IMR-90 (cell line): Measurements from ENCODE around the gene LZTS3. TPM values are rescaled to one million over a fixed set of nuclear protein-coding genes. Genes with fewer than 3 reads are reported as not detected.

Experiments
- ATAC-seq: fragments of 200-7000 bp; cut with Tn5 transposase; 2 replicates; pipeline ENCODE4 v1.9.1; 2020; ENCODE audit warnings: low read depth, mild to moderate bottlenecking, moderate library complexity
- BruUV-seq: library from RNA; stranded (reverse); fragments of 400-500 nt; replicated peaks from 2 replicates; lab custom pipeline; 2021; lab: Mats Ljungman, UMichigan
- CTCF ChIA-PET: fragments of 300-600 bp; formaldehyde crosslinking; extraction: SDS; loops from one replicate; lab custom pipeline; 2021; ENCODE audit warnings: antibody characterized with exemption; lab: Yijun Ruan, JAX
- POLR2A ChIA-PET: fragments of 300-600 bp; sonication (Branson Sonifier 250); formaldehyde crosslinking; loops from one replicate; lab custom pipeline; 2022; ENCODE audit warnings: antibody characterized with exemption; ENCODE audit not compliant: unreplicated experiment; lab: Charles Lee
- DNase-seq: peaks from one replicate; pipeline ENCODE4 v3.0.0; 2013
- H2AFZ ChIP-seq: replicated peaks from 2 replicates; pipeline ENCODE3; 2013; ENCODE audit warnings: low read length, mild to moderate bottlenecking; ENCODE audit not compliant: poor library complexity
- H2AK5ac ChIP-seq: 2 replicates; pipeline ENCODE4 v1.6.1; 2013; ENCODE audit warnings: low read depth, low read length, inconsistent platforms
- H2AK9ac ChIP-seq: replicated peaks from 2 replicates; pipeline ENCODE3; 2013; ENCODE audit warnings: mild to moderate bottlenecking, low read depth, low read length, moderate library complexity; ENCODE audit not compliant: poor library complexity
- H2BK120ac ChIP-seq: 2 replicates; pipeline ENCODE4 v1.6.1; 2013; ENCODE audit warnings: low read depth, low read length, inconsistent platforms
- H2BK15ac ChIP-seq: 3 replicates; pipeline ENCODE4 v1.6.1; 2013; ENCODE audit warnings: low read depth, low read length, inconsistent platforms
- H2BK20ac ChIP-seq: 2 replicates; pipeline ENCODE4 v1.6.1; 2013; ENCODE audit warnings: low read depth, mild to moderate bottlenecking, inconsistent platforms, low read length, moderate library complexity
- H2BK5ac ChIP-seq: 2 replicates; pipeline ENCODE4 v1.6.1; 2013; ENCODE audit warnings: mild to moderate bottlenecking, low read depth, low read length, inconsistent platforms; ENCODE audit not compliant: poor library complexity, severe bottlenecking
- H3K14ac ChIP-seq: replicated peaks from 2 replicates; pipeline ENCODE4 v1.6.1; 2013; ENCODE audit warnings: low read depth, low read length, inconsistent platforms
- H3K18ac ChIP-seq: 2 replicates; pipeline ENCODE4 v1.6.1; 2013; ENCODE audit warnings: low read depth, low read length, control low read depth
- H3K23ac ChIP-seq: 2 replicates; pipeline ENCODE4 v1.6.1; 2013; ENCODE audit warnings: low read depth, low read length, inconsistent platforms
- H3K27ac ChIP-seq: 2 replicates; pipeline ENCODE4 v1.5.1; 2013; ENCODE audit warnings: mild to moderate bottlenecking, control low read depth, low read length; ENCODE audit not compliant: insufficient read depth
- H3K27me3 ChIP-seq: 2 replicates; pipeline ENCODE4 v1.6.1; 2013; ENCODE audit warnings: low read length; ENCODE audit not compliant: control insufficient read depth, insufficient read depth
- H3K36me3 ChIP-seq: 2 replicates; pipeline ENCODE4 v1.6.1; 2013; ENCODE audit warnings: low read length, mixed read lengths; ENCODE audit not compliant: control insufficient read depth, insufficient read depth
- H3K4ac ChIP-seq: 2 replicates; pipeline ENCODE4 v1.6.1; 2013; ENCODE audit warnings: low read depth, low read length, inconsistent platforms
- H3K4me1 ChIP-seq: 2 replicates; pipeline ENCODE4 v1.6.1; 2013; ENCODE audit warnings: low read length, mixed read lengths; ENCODE audit not compliant: control insufficient read depth, insufficient read depth
- H3K4me2 ChIP-seq: 2 replicates; pipeline ENCODE4 v1.6.1; 2013; ENCODE audit warnings: low read depth, mild to moderate bottlenecking, control low read depth, low read length, moderate library complexity
- H3K4me3 ChIP-seq: 2 replicates; pipeline ENCODE4 v1.5.1; 2013; ENCODE audit warnings: low read depth, mild to moderate bottlenecking, control low read depth, low read length, moderate library complexity; ENCODE audit not compliant: insufficient read depth
- H3K56ac ChIP-seq: 2 replicates; pipeline ENCODE4 v1.6.1; 2013; ENCODE audit warnings: low read length, inconsistent platforms; ENCODE audit not compliant: insufficient read depth; ENCODE audit errors: extremely low read depth
- H3K79me1 ChIP-seq, 2 experiments: 2 replicates each; pipeline ENCODE4 v1.6.1; 2013; ENCODE audit warnings: low read length in 2 of 2, inconsistent platforms in 1 of 2, low read depth in 1 of 2
- H3K9ac ChIP-seq: 2 replicates; pipeline ENCODE4 v1.6.1; 2013; ENCODE audit warnings: low read depth, low read length, control low read depth
- H3K9me1 ChIP-seq: 2 replicates; pipeline ENCODE4 v1.6.1; 2013; ENCODE audit warnings: low read length, inconsistent platforms; ENCODE audit not compliant: insufficient read depth
- H3K9me3 ChIP-seq: 2 replicates; pipeline ENCODE4 v1.6.1; 2013; ENCODE audit warnings: low read length; ENCODE audit not compliant: control insufficient read depth, insufficient read depth
- H4K20me1 ChIP-seq: 2 replicates; pipeline ENCODE4 v1.6.1; 2013; ENCODE audit warnings: low read length, inconsistent platforms; ENCODE audit not compliant: insufficient read depth
- H4K5ac ChIP-seq: 2 replicates; pipeline ENCODE4 v1.6.1; 2013; ENCODE audit warnings: mild to moderate bottlenecking, low read depth, low read length, control low read depth
- H4K8ac ChIP-seq, 2 experiments: 2 replicates each; pipeline ENCODE4 v1.6.1; 2013; ENCODE audit warnings: low read depth in 2 of 2, low read length in 2 of 2, control low read depth in 1 of 2, inconsistent platforms in 1 of 2
- H4K91ac ChIP-seq: 2 replicates; pipeline ENCODE4 v1.6.1; 2013; ENCODE audit warnings: low read depth, low read length, inconsistent platforms; ENCODE audit not compliant: insufficient read depth
- BHLHE40 ChIP-seq: fragments of 150-350 bp; IDR thresholded peaks from 2 replicates; pipeline ENCODE4 v1.6.1; 2016; ENCODE audit warnings: mild to moderate bottlenecking, low read depth, low read length
- CEBPB ChIP-seq: IDR thresholded peaks from 2 replicates; pipeline ENCODE4 v1.6.1; 2012; ENCODE audit warnings: low read depth, low read length, improper control_type of control experiment
- CHD1 ChIP-seq: IDR thresholded peaks from 2 replicates; pipeline ENCODE4 v1.6.1; 2012; ENCODE audit warnings: low read depth, low read length, improper control_type of control experiment
- CTCF ChIP-seq: conservative IDR thresholded peaks from 2 replicates; pipeline ENCODE4 v1.5.1; 2012; ENCODE audit warnings: mild to moderate bottlenecking, low read depth, low read length, improper control_type of control experiment
- FOS ChIP-seq: fragments of 150-350 bp; IDR thresholded peaks from 2 replicates; pipeline ENCODE4 v1.6.1; 2016; ENCODE audit warnings: low read depth, low read length
- MAFK ChIP-seq: IDR thresholded peaks from 2 replicates; pipeline ENCODE4 v1.6.1; 2012; ENCODE audit warnings: low read depth, low read length, improper control_type of control experiment
- MAZ ChIP-seq: IDR thresholded peaks from 2 replicates; pipeline ENCODE4 v1.6.1; 2012; ENCODE audit warnings: low read depth, mild to moderate bottlenecking, low read length, improper control_type of control experiment, moderate library complexity, borderline replicate concordance
- MXI1 ChIP-seq: IDR thresholded peaks from 2 replicates; pipeline ENCODE4 v1.6.1; 2012; ENCODE audit warnings: low read depth, mild to moderate bottlenecking, low read length, moderate library complexity, borderline replicate concordance
- NFE2L2 ChIP-seq: fragments of 150-350 bp; IDR thresholded peaks from 2 replicates; pipeline ENCODE4 v1.6.1; 2016; ENCODE audit warnings: low read depth, mild to moderate bottlenecking, low read length
- POLR2A ChIP-seq: IDR thresholded peaks from 2 replicates; pipeline ENCODE4 v1.6.1; 2012; ENCODE audit warnings: mild to moderate bottlenecking, low read depth, low read length
- RAD21 ChIP-seq: IDR thresholded peaks from 2 replicates; pipeline ENCODE4 v1.6.1; 2012; ENCODE audit warnings: low read length, improper control_type of control experiment
- RCOR1 ChIP-seq: IDR thresholded peaks from 2 replicates; pipeline ENCODE4 v1.6.1; 2012; ENCODE audit warnings: mild to moderate bottlenecking, low read length, improper control_type of control experiment; ENCODE audit not compliant: insufficient replicate concordance
- RFX5 ChIP-seq: IDR thresholded peaks from 2 replicates; pipeline ENCODE4 v1.8.0; 2012; ENCODE audit warnings: low read depth, mild to moderate bottlenecking, low read length, moderate library complexity
- SMC3 ChIP-seq: fragments of 150-350 bp; IDR thresholded peaks from 2 replicates; pipeline ENCODE4 v1.6.1; 2016; ENCODE audit warnings: low read depth, mild to moderate bottlenecking, antibody characterized with exemption, low read length, moderate library complexity
- USF2 ChIP-seq: fragments of 150-350 bp; IDR thresholded peaks from 2 replicates; pipeline ENCODE4 v1.6.1; 2017; ENCODE audit warnings: mild to moderate bottlenecking, antibody characterized with exemption, low read length, low read depth
- WGBS, 2 experiments: methylation state at CpG; one replicate each; pipeline versions ENCODE4 v1.1.5 to v1.1.7; 2013; ENCODE audit warnings: missing lambda C conversion rate in 2 of 2; ENCODE audit not compliant: insufficient read length in 1 of 2; ENCODE audit errors: extremely low coverage in 2 of 2; 5-methylcytosine and 5-hydroxymethylcytosine counted together
- dilution Hi-C: fragments of 300-500 bp; cut with HindIII; formaldehyde crosslinking; loops from one replicate; pipeline ENCODE4 v1.14.3; 2018; ENCODE audit warnings: low sequenced_read_pairs; ENCODE audit not compliant: unreplicated experiment
- in situ Hi-C: fragments of 300-500 bp; cut with MboI; formaldehyde crosslinking; loops from 3 replicates; pipeline ENCODE4 v1.14.3; 2019; ENCODE audit warnings: low sequenced_read_pairs, inconsistent platforms, mixed read lengths
- intact Hi-C: fragments of 100-400 bp; cut with micrococcal nuclease; formaldehyde crosslinking; loops from 2 replicates; pipeline ENCODE4 v1.10.0; 2022
- polyA plus RNA-seq, 3 experiments: library from polyadenylated mRNA; depleted of rRNA; stranded (reverse); fragments of >200 nt; gene quantifications; 2 replicates each; pipeline ENCODE4 v1.2.3, GENCODE V29; 2012; ENCODE audit warnings: low replicate concordance in 1 of 3
- total RNA-seq: library from RNA; depleted of rRNA; stranded (reverse); fragments of >200 nt; gene quantifications from 2 replicates; pipeline ENCODE4 v1.2.3, GENCODE V29; 2012
- TF ChIP-seq, protein P1 (sequence below): fragments of 150-350 bp; IDR thresholded peaks from 2 replicates; pipeline ENCODE4 v1.6.1; 2016; ENCODE audit warnings: low read depth, mild to moderate bottlenecking, low read length, moderate library complexity, borderline replicate concordance

LZTS3 gene
- total and polyA plus RNA-seq, 2 of the 4 experiments (the other 2 are of a cell fraction) = 1.4 to 3.2 TPM

DNA sequence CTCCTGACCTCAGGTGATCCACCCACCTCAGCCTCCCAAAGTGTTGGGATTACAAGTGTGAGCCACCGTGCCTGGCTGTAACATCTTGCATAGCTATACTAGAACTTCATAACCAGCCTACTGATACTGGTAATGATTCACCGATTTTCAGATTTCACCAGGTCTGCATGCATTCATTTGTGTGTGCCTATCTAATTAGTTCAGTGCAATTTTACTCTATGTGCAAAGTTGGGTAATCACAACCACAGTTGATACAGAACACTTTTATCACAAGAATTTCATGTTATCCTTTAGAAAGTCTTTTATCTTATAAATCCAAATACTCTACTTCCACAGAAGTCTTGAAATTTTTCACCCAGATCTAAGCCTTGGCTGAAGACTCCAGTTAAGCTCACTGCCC is 35.9 kb downstream of the LZTS3 start:
- ChIA-PET POLR2A (no interaction called here), CTCF (interaction anchor here (0.6 kb wide), 2 partner anchors 19 to 527 kb away, joined by 3 to 4 read pairs; no protein-coding TSS in a partner anchor)
- no peaks in the 10 kb centered on the region for H3K36me3 ChIP-seq
- no peak overlapping the region for H3K27ac ChIP-seq
- H3K4me2 ChIP-seq = no peak overlapping the region
- intact Hi-C loops = no loop called here
- in situ Hi-C loops = no loop called here
- no peak overlapping the region for H3K9ac ChIP-seq
- H4K91ac ChIP-seq = no peak overlapping the region
- H3K9me1 ChIP-seq = peaks cover 7% of the 10 kb centered on the region
- ATAC-seq = no peak
- H3K27me3 ChIP-seq = no peaks in the 10 kb centered on the region
- TF ChIP-seq POLR2A (no peak), MAFK (no peak), RCOR1 (no peak), MXI1 (no peak), SMC3 (no peak), FOS (no peak), CHD1 (no peak), RFX5 (no peak), USF2 (no peak), NFE2L2 (no peak), BHLHE40 (no peak), CTCF (no peak), MAZ (no peak), RAD21 (no peak), CEBPB (no peak)
- TF ChIP-seq, protein P1, sequence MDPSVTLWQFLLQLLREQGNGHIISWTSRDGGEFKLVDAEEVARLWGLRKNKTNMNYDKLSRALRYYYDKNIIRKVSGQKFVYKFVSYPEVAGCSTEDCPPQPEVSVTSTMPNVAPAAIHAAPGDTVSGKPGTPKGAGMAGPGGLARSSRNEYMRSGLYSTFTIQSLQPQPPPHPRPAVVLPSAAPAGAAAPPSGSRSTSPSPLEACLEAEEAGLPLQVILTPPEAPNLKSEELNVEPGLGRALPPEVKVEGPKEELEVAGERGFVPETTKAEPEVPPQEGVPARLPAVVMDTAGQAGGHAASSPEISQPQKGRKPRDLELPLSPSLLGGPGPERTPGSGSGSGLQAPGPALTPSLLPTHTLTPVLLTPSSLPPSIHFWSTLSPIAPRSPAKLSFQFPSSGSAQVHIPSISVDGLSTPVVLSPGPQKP = no peak
- no peak overlapping the region for H2AK5ac ChIP-seq
- H4K8ac ChIP-seq = no peak overlapping the region
- DNase-seq = no peak
- dilution Hi-C loops = no loop called here
- H3K14ac ChIP-seq = no peak overlapping the region
- no peak overlapping the region for H2BK20ac ChIP-seq
- no peak overlapping the region for H2BK15ac ChIP-seq
- no peak overlapping the region for H3K4me3 ChIP-seq
- H2AFZ ChIP-seq = no peak overlapping the region
- no peak overlapping the region for H2AK9ac ChIP-seq
- H4K20me1 ChIP-seq = peaks cover 17% of the 10 kb centered on the region
- no peak overlapping the region for H3K18ac ChIP-seq
- H3K56ac ChIP-seq = no peak overlapping the region
- H3K23ac ChIP-seq = no peak overlapping the region
- no peak overlapping the region for H2BK120ac ChIP-seq
- WGBS, 2 experiments = no CpG with 5 or more reads among the region's 2 CpGs
- H2BK5ac ChIP-seq = no peak overlapping the region
- no peak overlapping the region for H3K4ac ChIP-seq
- no peak overlapping the region for H4K5ac ChIP-seq
- H3K4me1 ChIP-seq = peaks cover 12% of the 10 kb centered on the region
- H3K9me3 ChIP-seq = no peaks in the 10 kb centered on the region
- BruUV-seq = no TSS peak
- H3K79me1 ChIP-seq = peaks cover 27 to 65% of the 10 kb centered on the region in 2 experiments
